GM12801 (cell line): ENCODE data around the gene PLPP1.

Source experiments
- CTCF ChIP-seq: IDR thresholded peaks from one replicate; pipeline ENCODE4 v1.5.1; 2011; ENCODE audit warnings: control low read depth; ENCODE audit not compliant: insufficient read length; ENCODE audit errors: extremely low read depth

PLPP1 gene

DNA sequence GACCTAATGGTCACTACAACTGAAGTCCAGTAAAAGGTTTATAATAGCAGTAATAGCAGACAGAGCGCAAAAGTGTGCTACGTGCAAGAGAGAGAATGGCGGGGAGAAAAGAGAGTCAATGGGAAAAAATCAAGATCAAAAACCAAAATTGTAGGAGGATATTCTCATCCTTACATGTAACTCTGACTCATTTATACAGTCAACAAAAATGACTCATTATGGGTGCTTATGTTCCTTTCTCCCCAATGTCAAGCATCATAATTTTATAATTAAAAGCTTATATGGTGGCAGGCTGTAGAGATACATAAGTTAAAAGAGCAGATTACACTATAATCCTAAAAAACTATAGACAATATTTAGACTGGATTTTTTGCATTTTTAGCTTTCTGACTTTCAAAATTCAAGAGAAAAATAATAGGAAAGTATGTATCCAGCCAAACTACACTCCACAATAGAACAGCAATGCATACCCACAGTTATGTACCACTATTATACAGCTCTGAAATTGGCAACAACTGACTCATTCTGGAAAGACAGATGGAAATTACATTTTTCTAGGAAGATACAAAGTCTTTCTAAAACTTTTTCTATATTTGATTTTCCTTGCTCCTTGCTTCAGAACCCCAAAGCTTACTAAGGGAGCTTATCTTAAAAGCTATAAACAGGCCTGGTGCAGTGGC lies 78.4 kb downstream of the PLPP1 start:
- no peak for TF ChIP-seq CTCF

GRCh38 chr5:55454282-55454681 lies 80.5 kb downstream of the PLPP1 start:
- no peak for TF ChIP-seq CTCF

- no peak for TF ChIP-seq CTCF
These were observed 81.6 kb downstream of the PLPP1 start for GRCh38 chr5:55453211-55453610.

GRCh38 chr5:55451976-55452375 lies 82.8 kb downstream of the PLPP1 start:
- TF ChIP-seq CTCF: no peak

DNA sequence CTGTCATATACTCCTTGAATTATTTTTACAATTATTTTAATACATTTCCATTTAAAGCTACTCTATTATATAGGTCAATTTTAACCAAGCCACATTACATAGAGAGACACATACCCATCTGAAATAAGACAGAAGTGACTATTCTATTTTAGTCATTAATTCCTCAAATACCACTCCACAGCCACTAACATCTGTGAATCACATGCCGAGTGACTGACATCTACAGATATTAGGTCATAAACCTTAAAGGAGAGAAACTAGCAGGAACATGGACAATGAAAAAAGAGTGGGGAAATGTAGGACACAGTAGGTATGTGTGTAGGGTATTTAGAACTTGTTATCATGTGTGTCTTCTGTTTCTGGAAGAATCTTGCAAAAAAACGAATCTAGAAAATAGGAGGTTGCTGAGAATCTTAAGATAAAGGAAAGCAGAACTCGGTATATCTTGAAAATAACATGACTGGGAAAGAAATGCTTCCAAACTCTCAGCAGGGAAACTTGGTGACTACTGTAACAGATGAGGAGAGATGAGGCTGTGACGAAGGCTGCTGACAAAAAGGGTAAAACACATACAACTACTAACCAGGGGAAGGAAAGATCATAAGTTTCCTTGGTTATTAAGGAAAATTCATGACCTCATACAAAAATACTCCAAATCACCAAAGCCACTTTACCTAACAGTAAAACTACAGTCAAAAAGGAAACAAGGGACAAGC lies 84.6 kb downstream of the PLPP1 start:
- no peak for TF ChIP-seq CTCF

- no peak for TF ChIP-seq CTCF
These were observed 88.0 kb downstream of the PLPP1 start for GRCh38 chr5:55446640-55447351.

DNA sequence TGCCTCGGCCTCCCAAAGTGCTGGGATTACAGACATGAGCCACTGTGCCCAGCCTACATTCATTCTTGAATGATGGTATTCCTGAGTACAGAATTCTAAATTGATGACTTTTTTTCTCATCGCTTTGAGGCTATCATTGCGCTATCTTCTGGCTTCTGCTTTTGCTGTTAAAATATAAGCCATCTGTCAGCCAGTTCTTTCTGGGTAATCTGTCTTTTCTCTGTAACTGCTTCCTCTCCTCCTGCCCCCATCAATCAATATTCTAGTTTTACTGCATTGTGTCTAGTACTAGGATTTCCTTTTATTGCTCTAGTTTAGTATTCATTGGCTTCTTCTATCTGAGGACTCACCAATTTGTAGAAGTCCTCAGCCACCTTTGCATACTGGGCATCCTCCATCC lies 89.0 kb downstream of the PLPP1 start:
- no peak for TF ChIP-seq CTCF
